GM19397 (cell line): ENCODE data around the gene PRXL2B.
"Not testable (repeated sequence)": the region's sequence is repeated elsewhere in the genome, so short reads cannot be mapped to it uniquely, and the experiment has no call there.

Experiments
- ATAC-seq: cut with Tn5 transposase; IDR thresholded peaks from one replicate; pipeline ENCODE4 v1.9.1; 2021; ENCODE audit warnings: mild to moderate bottlenecking, moderate library complexity; ENCODE audit not compliant: unreplicated experiment

Gene PRXL2B

GRCh38 chr1:2586154-2587070 is at the start of gene PRXL2B:
Gene PRXL2B (plus strand): TSS chr1:2586777. CDS start chr1:2586886, 109 bp downstream.
- ATAC-seq, result peak; percentile 65

GRCh38 chr1:2537784-2538115 is 48.8 kb upstream of the PRXL2B start:
- ATAC-seq, result no peak

GRCh38 chr1:2538376-2538775 is 48.2 kb upstream of the PRXL2B start:
- ATAC-seq, result no peak

- no peak for ATAC-seq
These were observed 47.7 kb upstream of the PRXL2B start for GRCh38 chr1:2538872-2539271.

GRCh38 chr1:2539312-2539907 is 47.2 kb upstream of the PRXL2B start:
- ATAC-seq, result no peak

- no peak for ATAC-seq
These were observed 45.6 kb upstream of the PRXL2B start for GRCh38 chr1:2540816-2541492.

- ATAC-seq, result no peak
These were observed 44.8 kb upstream of the PRXL2B start for GRCh38 chr1:2541619-2542245.

GRCh38 chr1:2542246-2542915 is 44.2 kb upstream of the PRXL2B start:
- ATAC-seq, result no peak

GRCh38 chr1:2543543-2544092 is 43.0 kb upstream of the PRXL2B start:
- ATAC-seq, result no peak

- no peak for ATAC-seq
These were observed 42.3 kb upstream of the PRXL2B start for GRCh38 chr1:2544093-2544874.

GRCh38 chr1:2544875-2545640 is 41.5 kb upstream of the PRXL2B start:
- ATAC-seq, result no peak

GRCh38 chr1:2545754-2546514 is 40.6 kb upstream of the PRXL2B start:
- peak; percentile 33 for ATAC-seq

- ATAC-seq, result peak; percentile 31
These were observed 39.9 kb upstream of the PRXL2B start for GRCh38 chr1:2546515-2547209.

- no peak for ATAC-seq
These were observed 39.1 kb upstream of the PRXL2B start for GRCh38 chr1:2547210-2548067.

GRCh38 chr1:2548068-2548589 is 38.4 kb upstream of the PRXL2B start:
- no peak for ATAC-seq

GRCh38 chr1:2549367-2550029 is 37.1 kb upstream of the PRXL2B start:
- not testable (repeated sequence) for ATAC-seq
